GM19463 (cell line): ENCODE measurements around the gene SIK3.
A peak's percentile ranks its signal among the peaks of the same experiment; 100 is the strongest.

Source experiments
- ATAC-seq: cut with Tn5 transposase; IDR thresholded peaks from one replicate; pipeline ENCODE4 v1.9.1; 2021; ENCODE audit warnings: mild to moderate bottlenecking, moderate library complexity; ENCODE audit not compliant: unreplicated experiment

SIK3 gene

GRCh38 chr11:116932181-116932580 lies 166.0 kb downstream of the SIK3 start:
- no peak for ATAC-seq

GRCh38 chr11:116931206-116931953 lies 166.8 kb downstream of the SIK3 start:
- ATAC-seq, result no peak

GRCh38 chr11:116930586-116930985 lies 167.6 kb downstream of the SIK3 start:
- no peak for ATAC-seq

- ATAC-seq, result no peak
These were observed 168.1 kb downstream of the SIK3 start for GRCh38 chr11:116930177-116930576.

DNA sequence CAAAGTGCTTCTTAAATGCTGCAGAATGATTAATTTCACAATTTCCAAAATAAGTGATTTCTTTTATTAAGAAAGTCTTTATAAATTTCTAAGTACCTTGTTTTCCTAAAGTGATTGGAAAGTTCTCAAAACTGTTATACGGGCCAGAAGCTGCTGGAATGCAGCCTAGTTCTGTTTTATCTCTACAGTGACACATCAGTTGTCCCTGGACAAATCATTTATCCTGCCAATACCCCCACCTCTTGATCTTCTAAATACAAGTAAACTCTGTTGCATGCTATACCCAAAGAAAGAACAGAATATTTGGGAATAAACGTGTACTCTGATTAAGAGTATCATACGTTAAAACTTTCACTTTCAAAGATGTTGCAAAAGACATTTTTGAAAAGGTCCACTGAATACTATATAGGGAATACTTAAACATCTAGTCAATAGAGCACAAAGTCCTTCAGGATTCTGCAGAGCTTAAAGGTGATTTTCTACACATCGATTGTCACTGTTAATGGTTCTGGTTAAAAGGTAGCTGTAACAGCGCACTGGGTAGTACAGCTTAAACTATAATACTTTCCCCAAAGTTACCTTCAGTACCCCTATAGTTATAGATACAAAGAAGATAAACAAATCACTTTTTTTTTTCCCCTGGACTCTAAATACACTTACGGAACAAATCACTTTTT lies 168.7 kb downstream of the SIK3 start:
- no peak for ATAC-seq

DNA sequence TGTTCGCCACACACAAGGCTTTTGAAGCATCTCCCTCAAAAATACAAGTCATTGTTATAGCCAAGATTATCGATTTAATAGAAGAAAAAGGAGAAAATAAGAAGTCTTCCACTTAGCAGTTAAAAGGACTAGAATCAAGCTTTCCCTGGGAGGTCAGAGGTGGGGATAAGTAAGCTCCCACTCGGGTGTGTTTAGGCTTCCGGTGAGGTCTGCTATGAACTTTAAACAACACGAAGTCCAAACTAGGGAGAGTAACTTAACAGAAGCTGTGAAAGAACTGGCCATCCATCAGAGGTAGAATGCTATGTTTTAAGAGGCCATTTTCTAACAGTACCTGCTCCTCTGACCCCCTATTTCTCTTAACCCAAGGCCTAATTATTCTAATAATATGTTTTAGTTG lies 169.4 kb downstream of the SIK3 start:
- ATAC-seq, result no peak

DNA sequence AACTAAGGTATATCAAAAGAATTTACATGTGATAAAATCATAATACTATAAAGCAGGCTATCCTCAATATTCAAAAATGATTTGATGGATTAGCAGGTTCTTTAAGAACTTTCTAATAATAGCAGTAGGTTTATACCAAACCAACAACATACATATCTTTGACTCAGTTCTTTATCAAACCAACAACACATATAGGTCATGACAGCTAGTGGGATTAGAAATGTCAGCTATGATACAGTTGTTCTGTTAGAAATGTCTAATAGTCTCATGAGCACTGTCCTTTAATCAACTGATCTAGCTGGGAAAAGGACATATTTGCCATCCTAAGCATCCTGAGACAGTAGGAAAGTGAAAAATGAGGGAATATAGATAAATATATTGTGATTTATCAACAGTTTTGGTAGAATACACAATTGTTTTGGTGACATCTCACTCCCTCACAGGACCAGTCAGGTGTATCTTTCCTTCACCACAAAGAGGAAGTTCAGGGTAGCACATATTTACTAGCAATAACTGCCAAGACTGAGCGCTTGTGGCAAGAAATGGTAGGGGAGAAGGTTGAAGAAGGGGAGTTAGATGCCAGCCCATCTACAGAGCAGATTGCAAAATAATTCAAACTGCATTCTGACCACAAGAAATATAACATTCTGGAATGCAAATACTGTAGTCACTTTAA lies 170.0 kb downstream of the SIK3 start:
- peak; percentile 79 for ATAC-seq

DNA sequence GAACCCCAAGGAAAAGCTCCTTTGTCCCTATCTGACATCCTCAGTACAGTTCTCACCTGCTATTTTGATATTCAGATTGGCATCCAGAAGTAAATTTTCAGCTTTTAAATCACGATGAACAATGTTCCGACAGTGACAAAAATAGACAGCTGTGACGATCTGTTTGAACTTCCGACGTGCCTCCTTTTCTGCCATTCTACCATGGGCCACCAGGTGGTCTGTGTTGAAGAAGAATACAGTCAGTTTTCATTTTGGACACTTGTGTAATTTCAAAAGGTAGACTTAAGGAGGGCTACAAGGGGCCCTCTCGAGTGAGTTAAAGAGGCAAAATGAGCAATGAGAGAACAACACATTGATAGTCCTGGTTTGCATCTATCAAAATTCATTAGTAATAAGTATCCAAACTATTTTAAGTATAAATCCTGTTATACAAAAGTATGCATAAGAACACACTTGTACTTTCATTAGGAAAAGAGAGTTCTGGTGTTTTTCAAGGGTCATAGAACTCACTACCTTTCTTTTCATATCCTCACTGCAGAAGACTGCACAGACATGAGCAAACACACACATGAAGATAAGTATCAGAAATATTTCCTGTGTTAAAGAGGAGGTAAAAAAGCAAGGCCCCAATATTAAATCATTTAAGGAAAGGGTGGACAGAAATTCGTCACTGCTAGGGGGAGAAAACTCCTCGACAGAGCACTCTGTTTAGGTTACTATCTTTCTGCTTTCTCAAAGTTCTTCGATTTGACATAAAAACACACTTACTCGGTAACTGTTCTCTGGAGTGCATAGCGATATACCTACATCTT lies 170.9 kb downstream of the SIK3 start:
- no peak for ATAC-seq

GRCh38 chr11:116925050-116925449 lies 173.2 kb downstream of the SIK3 start:
- no peak for ATAC-seq

GRCh38 chr11:116918925-116919655 lies 179.1 kb downstream of the SIK3 start:
- ATAC-seq, result no peak

GRCh38 chr11:116917632-116918031 lies 180.6 kb downstream of the SIK3 start:
- no peak for ATAC-seq

GRCh38 chr11:116916886-116917285 lies 181.3 kb downstream of the SIK3 start:
- no peak for ATAC-seq

DNA sequence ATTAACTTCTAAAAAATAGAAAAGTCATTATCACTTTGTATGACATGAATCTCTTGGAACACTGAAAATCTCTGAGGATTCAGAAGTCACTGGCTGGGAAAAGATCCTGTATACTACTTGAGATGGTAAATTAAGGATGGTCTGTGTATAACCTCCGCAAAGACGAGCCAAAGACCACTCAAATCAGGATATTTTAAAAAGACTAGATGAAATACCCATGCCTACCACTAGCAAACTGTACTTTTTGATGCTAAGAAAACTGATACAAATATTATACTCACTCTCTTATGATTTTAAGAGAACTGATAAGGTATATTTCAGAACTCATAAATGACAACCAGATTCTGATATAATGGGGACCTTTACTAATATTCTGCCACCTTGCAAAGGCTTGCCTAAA lies 182.2 kb downstream of the SIK3 start:
- no peak for ATAC-seq

- no peak for ATAC-seq
These were observed 185.2 kb downstream of the SIK3 start for GRCh38 chr11:116913000-116913399.

DNA sequence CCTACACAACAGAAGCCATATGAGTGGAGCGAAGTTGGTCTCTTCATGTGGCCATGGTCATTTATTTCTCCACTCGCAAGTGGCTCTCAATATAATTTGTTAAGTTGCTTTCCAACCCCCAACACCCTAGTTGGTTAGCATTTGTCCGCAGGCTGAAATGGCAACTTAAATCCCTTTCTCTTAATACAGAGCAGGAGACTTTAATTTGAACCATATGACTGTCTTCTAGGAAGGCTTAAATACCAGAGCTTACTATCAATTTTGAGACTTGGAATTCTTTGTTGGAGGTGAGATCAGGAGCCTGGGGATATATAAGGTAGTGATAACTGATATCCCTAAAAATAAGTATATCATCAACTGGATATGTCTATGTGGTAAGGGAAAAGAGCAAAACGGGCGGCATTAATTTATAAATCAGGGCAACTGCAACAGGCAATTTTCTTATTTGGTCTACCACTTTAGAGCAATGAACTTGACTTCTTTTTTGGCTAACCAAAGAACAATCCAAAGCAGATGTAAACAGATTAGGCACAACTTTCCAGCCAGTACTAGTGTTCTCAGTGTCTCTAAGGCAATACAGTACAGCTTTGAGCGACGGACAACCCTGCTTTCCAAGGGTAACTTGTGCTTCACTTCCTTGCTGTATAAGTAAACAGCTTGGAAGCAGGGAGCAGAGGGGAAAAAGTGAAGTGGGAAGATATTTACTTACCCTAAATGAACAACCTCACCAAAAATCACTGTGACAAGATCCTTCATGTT lies 186.1 kb downstream of the SIK3 start:
- no peak for ATAC-seq

- ATAC-seq, result no peak
These were observed 187.4 kb downstream of the SIK3 start for GRCh38 chr11:116910847-116911246.

- no peak for ATAC-seq
These were observed 187.8 kb downstream of the SIK3 start for GRCh38 chr11:116910378-116910777.

- no peak for ATAC-seq
These were observed 189.0 kb downstream of the SIK3 start for GRCh38 chr11:116909245-116909644.

DNA sequence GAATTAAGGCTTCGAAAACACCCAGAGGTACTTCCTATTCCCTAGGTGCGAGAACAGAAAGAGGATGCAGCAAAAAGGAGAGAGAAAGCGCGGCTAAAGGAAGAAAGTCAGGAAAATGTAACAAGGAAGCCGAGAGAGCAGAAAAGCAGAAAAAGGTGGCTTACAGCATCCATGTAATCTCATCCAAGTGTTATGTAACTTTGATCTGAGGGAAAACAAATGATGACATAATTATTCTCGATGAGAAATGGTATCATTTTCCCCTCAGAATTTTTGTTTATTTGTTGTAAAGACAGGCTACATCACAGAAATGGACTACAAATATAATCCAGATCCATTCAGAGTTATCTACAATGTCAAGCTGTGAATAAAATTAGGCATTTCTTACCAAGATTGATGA lies 191.7 kb downstream of the SIK3 start:
- ATAC-seq, result no peak

DNA sequence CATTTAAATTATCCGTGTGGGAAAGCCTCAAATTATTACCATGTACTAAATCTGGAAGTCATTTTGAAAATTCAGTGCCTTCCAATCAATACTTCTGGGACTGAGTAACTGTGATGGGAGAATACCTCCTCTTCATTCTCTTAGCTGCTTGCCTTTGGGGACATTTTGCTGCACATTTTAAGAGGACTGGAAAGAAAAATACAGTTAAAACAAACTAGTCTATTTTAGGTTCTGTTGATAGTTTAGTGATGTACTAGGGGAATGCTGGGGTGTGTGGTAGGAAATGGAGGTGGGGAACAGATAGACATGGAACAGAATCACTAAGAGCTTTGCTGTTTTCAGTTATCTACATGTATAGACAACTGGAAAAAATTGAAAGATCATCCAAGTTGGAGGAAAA lies 195.1 kb downstream of the SIK3 start:
- no peak for ATAC-seq
